Suprapubic skin (tissue), 4 donors: ENCODE measurements around the gene ZFP1. TPM values are rescaled to one million over a fixed set of nuclear protein-coding genes. Genes with fewer than 3 reads are reported as not detected.
"Not testable (repeated sequence)": the region's sequence is repeated elsewhere in the genome, so short reads cannot be mapped to it uniquely, and the experiment has no call there.

Experiments used
- DNase-seq, 2 donors: peaks; one replicate each; pipeline ENCODE4 v3.0.0-alpha.2; 2019; ENCODE audit warnings: low spot score in 2 of 2
- H3K27ac ChIP-seq: fragments of 200-600 bp; sonication (generic); one replicate; pipeline ENCODE4 v1.5.1; 2019
- H3K27me3 ChIP-seq: fragments of 200-600 bp; sonication (generic); one replicate; pipeline ENCODE4 v1.5.1; 2019
- H3K36me3 ChIP-seq: fragments of 200-600 bp; sonication (generic); one replicate; pipeline ENCODE4 v1.5.1; 2019
- H3K4me1 ChIP-seq: fragments of 200-600 bp; sonication (generic); one replicate; pipeline ENCODE4 v1.5.1; 2019
- H3K4me3 ChIP-seq: fragments of 200-600 bp; sonication (generic); one replicate; pipeline ENCODE4 v1.5.1; 2019; ENCODE audit warnings: mild to moderate bottlenecking
- H3K9me3 ChIP-seq: fragments of 200-600 bp; sonication (generic); one replicate; pipeline ENCODE4 v1.5.1; 2019
- EP300 ChIP-seq: sonication (generic); formaldehyde crosslinking; IDR thresholded peaks from one replicate; pipeline ENCODE4 v1.6.1; 2017; ENCODE audit warnings: antibody characterized with exemption
- POLR2A ChIP-seq, 2 donors: fragments of 450-650 bp; IDR thresholded peaks; one replicate each; pipeline ENCODE4 v1.6.1; 2017; ENCODE audit warnings: antibody characterized with exemption in 2 of 2, mild to moderate bottlenecking in 2 of 2, moderate library complexity in 2 of 2
- POLR2AphosphoS5 ChIP-seq, 3 donors: sonication (generic); formaldehyde crosslinking; IDR thresholded peaks; one replicate each; pipeline ENCODE4 v1.6.1; 2017; ENCODE audit warnings: antibody characterized with exemption in 3 of 3
- WGBS: methylation state at CpG from one replicate; pipeline ENCODE4 v1.1.5; 2018; 5-methylcytosine and 5-hydroxymethylcytosine counted together
- total RNA-seq, 4 donors: library from RNA; depleted of rRNA; stranded (reverse); fragments of >200 nt; gene quantifications; one replicate each; pipeline ENCODE4 v1.1.0, GENCODE V29; 2016
- TF ChIP-seq, protein P1 (sequence below), 2 donors: fragments of 200-600 bp in 1 of 2; fragments of 450-650 bp in 1 of 2; sonication (generic) in 1 of 2; IDR thresholded peaks; one replicate each; pipeline ENCODE4 v1.5.1; 2016 to 2019; ENCODE audit warnings: antibody characterized with exemption in 2 of 2, mild to moderate bottlenecking in 1 of 2, moderate library complexity in 1 of 2

The ZFP1 gene
- total RNA-seq, 4 donors from 2014 or later = 4.4 to 8.7 (median 6.8) TPM

DNA sequence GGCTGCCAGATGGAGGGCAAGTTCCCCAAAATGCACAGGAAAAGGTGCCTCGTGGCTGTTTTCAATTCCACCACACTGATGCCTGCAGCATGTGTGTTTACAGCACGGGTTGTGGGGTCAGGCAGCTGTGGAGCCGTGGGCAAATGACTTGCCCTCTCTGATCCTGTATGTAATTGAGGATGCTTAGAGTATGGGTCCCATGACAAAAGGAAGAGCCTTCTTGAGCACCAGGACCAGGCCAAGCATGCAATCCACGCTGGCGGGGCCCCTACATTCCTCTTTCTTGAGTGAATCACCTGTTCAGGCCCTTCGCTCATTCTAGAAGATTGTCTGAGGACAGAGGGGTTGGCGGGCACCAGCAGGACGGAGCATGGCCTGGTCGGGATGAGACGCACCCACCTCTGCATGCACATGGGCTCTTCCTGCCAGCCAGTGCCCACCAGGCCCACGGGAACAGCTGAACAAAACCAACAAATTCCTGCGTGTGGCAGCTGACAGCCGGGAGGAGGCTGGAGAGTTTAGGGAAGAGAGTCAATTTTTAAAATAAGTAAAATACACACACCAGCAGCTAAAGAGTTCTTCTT is 60.0 kb downstream of the ZFP1 start:
- no peaks in the 10 kb centered on the region for H3K36me3 ChIP-seq
- peaks cover 5% of the 10 kb centered on the region for H3K4me1 ChIP-seq
- H3K27me3 ChIP-seq = no peaks in the 10 kb centered on the region
- no peaks in the 10 kb centered on the region for H3K9me3 ChIP-seq
- no peak overlapping the region for H3K27ac ChIP-seq
- H3K4me3 ChIP-seq = no peak overlapping the region
- DNase-seq = no peak
- WGBS = 81% methylated on average over 13 of the region's 13 CpGs
- TF ChIP-seq, protein P1, sequence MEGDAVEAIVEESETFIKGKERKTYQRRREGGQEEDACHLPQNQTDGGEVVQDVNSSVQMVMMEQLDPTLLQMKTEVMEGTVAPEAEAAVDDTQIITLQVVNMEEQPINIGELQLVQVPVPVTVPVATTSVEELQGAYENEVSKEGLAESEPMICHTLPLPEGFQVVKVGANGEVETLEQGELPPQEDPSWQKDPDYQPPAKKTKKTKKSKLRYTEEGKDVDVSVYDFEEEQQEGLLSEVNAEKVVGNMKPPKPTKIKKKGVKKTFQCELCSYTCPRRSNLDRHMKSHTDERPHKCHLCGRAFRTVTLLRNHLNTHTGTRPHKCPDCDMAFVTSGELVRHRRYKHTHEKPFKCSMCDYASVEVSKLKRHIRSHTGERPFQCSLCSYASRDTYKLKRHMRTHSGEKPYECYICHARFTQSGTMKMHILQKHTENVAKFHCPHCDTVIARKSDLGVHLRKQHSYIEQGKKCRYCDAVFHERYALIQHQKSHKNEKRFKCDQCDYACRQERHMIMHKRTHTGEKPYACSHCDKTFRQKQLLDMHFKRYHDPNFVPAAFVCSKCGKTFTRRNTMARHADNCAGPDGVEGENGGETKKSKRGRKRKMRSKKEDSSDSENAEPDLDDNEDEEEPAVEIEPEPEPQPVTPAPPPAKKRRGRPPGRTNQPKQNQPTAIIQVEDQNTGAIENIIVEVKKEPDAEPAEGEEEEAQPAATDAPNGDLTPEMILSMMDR (IDR thresholded peaks at IDR 0.05) = no peak
- TF ChIP-seq POLR2A (IDR thresholded peaks at IDR 0.05) = no peak
- no peak for TF ChIP-seq EP300
- no peak for TF ChIP-seq POLR2AphosphoS5 (IDR thresholded peaks at IDR 0.05)

DNA sequence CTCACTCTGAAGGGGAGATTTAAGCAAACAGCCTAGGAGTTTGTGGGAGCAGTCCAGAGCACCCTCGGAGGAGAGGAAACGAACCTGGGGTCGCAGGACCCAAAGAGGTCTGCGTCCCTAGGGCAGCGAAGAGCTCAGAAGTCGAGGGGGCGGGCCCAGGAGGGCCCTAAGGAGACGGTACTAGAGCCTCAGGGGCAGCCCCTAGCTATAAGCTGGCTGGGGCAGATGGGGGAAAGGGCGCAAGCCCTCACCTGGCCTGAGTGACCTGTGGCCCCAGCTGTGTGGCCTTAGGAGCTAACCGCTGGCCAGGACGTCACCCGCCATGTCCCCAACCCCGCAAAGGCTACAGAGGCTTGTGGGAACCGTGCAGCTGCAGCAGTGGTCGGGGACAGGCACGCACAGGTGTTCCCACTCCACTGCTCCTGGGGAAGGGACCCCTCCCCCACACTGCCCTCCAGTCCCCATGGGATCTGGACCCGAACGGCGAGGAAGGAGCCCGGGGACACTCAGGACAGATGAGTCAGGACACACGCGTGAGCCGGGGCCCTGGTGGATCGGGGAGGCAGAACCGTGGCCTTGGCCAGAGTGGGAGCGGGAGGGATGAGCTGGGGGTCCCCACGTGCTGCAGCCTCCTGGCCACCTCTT is 60.7 kb downstream of the ZFP1 start:
- Histone ChIP-seq H3K4me1 (peaks cover 5% of the 10 kb centered on the region), H3K27me3 (no peaks in the 10 kb centered on the region), H3K36me3 (no peaks in the 10 kb centered on the region), H3K27ac (no peak overlapping the region), H3K4me3 (no peak overlapping the region), H3K9me3 (no peaks in the 10 kb centered on the region)
- WGBS = 94% methylated on average over 27 of the region's 27 CpGs
- no peak for TF ChIP-seq POLR2A (IDR thresholded peaks at IDR 0.05)
- TF ChIP-seq, protein P1 (IDR thresholded peaks at IDR 0.05) = no peak
- no peak for TF ChIP-seq POLR2AphosphoS5 (IDR thresholded peaks at IDR 0.05)
- no peak for TF ChIP-seq EP300
- DNase-seq = no peak

DNA sequence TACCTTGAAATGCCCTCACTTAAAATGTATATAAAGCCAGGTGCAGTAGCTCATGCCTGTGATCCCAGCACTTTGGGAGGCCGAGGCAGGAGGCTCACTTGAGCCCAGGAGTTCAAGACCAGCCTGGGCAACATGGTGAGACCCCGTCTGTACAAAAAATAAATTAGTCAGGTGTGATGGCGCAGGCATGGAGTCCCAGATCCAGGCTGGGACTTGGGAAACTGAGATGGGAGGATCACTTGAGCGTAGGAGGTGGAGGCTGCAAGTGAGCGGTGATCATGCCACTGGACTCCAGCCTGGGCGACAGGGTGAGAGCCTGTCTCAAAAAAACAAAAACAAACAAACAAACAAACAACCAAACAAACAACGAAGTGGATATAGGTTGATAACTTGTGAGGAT is 61.2 kb downstream of the ZFP1 start:
- not testable (repeated sequence) for H3K36me3 ChIP-seq, H3K27me3 ChIP-seq, H3K9me3 ChIP-seq, DNase-seq, H3K4me3 ChIP-seq, H3K27ac ChIP-seq, H3K4me1 ChIP-seq
- WGBS = 90% methylated on average over 7 of the region's 7 CpGs

DNA sequence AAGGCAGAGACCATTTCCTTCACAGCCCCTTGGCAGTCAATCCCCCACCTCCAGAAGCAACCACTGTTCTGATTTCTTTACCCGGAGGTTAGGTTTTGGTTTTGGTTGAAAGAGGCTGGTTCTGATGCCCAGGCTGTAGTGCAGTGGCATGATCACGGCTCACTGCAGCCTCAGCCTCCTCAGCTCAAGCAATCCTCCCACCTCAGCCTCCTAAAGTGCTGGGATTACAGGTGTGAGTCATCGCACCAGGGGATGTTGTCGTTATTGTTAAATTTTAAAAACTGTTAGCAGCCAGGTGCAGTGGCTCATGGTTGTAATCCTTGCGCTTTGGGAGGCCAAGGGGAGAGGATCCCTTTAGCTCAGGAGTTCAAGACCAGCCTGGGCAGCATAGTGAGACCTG is 61.6 kb downstream of the ZFP1 start:
- H3K27me3 ChIP-seq = no peaks in the 10 kb centered on the region
- no peaks in the 10 kb centered on the region for H3K9me3 ChIP-seq
- H3K36me3 ChIP-seq = no peaks in the 10 kb centered on the region
- no peak overlapping the region for H3K27ac ChIP-seq
- WGBS = 92% methylated on average over 5 of the region's 5 CpGs
- TF ChIP-seq, protein P1 (IDR thresholded peaks at IDR 0.05) = no peak
- TF ChIP-seq POLR2AphosphoS5 (IDR thresholded peaks at IDR 0.05) = no peak
- TF ChIP-seq POLR2A (IDR thresholded peaks at IDR 0.05) = no peak
- TF ChIP-seq EP300 = no peak
- H3K4me1 ChIP-seq = peaks cover 5% of the 10 kb centered on the region
- H3K4me3 ChIP-seq = no peak overlapping the region
- DNase-seq = no peak

DNA sequence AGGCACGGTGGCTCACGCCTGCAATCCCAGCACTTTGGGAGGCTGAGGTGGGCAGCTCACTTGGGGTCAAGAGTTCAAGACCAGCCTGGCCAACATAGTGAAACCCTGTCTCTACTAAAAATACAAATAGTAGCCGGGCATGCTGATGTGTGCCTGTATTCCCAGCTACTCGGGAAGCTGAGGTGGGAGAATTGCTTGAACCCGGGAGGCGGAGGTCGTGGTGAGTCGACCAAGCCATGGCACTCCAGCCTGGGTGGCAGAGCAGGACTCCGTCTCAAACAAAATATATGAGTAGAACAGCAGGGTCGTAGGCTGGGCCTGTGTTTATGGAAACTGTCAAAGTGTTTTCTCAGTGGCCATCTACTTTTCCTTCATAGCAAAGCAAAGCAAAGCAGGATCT is 63.0 kb downstream of the ZFP1 start:
- H3K4me1 ChIP-seq, H3K27me3 ChIP-seq, H3K4me3 ChIP-seq, H3K9me3 ChIP-seq, H3K27ac ChIP-seq, H3K36me3 ChIP-seq, DNase-seq: not testable (repeated sequence)
- 88% methylated on average over 10 of the region's 10 CpGs for WGBS

DNA sequence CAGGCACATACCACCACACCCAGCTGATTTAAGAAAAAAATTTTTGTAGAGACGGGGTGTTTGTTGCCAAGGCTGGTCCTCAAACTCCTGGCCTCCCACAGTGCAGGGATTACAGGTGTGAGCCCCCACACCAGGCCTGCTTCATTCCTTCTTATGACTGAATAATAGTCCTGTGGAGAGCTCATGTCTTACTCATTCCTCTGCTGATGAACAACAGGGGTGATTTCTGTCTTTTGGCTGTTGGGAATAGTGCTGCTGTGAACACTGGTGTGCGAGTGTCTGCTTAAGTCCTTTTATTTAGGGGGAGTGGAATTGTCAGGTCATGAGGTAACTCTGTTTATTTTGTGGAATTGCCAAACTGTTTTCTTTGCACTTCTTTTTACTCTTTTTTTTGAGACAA is 67.8 kb downstream of the ZFP1 start:
- H3K9me3 ChIP-seq = no peaks in the 10 kb centered on the region
- no peaks in the 10 kb centered on the region for H3K4me1 ChIP-seq
- H3K36me3 ChIP-seq = no peaks in the 10 kb centered on the region
- no peaks in the 10 kb centered on the region for H3K27me3 ChIP-seq
- H3K27ac ChIP-seq = no peak overlapping the region
- no peak for DNase-seq
- WGBS = 85% methylated on average over 2 of the region's 2 CpGs
- H3K4me3 ChIP-seq = no peak overlapping the region
- TF ChIP-seq, protein P1 (IDR thresholded peaks at IDR 0.05) = no peak
- no peak for TF ChIP-seq EP300
- TF ChIP-seq POLR2A (IDR thresholded peaks at IDR 0.05) = no peak
- TF ChIP-seq POLR2AphosphoS5 (IDR thresholded peaks at IDR 0.05) = no peak
